Urinary bladder (tissue), 4 donors: ENCODE measurements around the gene ASAP2. TPM values are rescaled to one million over a fixed set of nuclear protein-coding genes. Genes with fewer than 3 reads are reported as not detected.

Source experiments
- DNase-seq: peaks from one replicate; pipeline ENCODE4 v3.0.0-alpha.2; 2015; ENCODE audit errors: extremely low spot score
- H3K27ac ChIP-seq: one replicate; pipeline ENCODE4 v1.5.1; 2013; ENCODE audit warnings: low read depth, mild to moderate bottlenecking, moderate library complexity
- H3K36me3 ChIP-seq: one replicate; pipeline ENCODE4 v1.6.1; 2013; ENCODE audit warnings: mild to moderate bottlenecking, moderate library complexity; ENCODE audit not compliant: insufficient read depth
- H3K4me1 ChIP-seq: one replicate; pipeline ENCODE4 v1.6.1; 2013; ENCODE audit warnings: mild to moderate bottlenecking, moderate library complexity; ENCODE audit not compliant: insufficient read depth
- H3K4me3 ChIP-seq: one replicate; pipeline ENCODE4 v1.5.1; 2013; ENCODE audit warnings: low read depth, low read length
- WGBS: extraction: QIAGEN DNeasy Blood & Tissue Kit; methylation state at CpG from one replicate; pipeline ENCODE4 v1.1.7; 2013; 5-methylcytosine and 5-hydroxymethylcytosine counted together
- polyA plus RNA-seq: library from polyadenylated mRNA; stranded (reverse); fragments of 200-250 nt; gene quantifications from one replicate; pipeline ENCODE4 v1.2.3, GENCODE V29; 2013
- total RNA-seq: library from RNA; depleted of rRNA; stranded (reverse); fragments of >200 nt; gene quantifications from one replicate; pipeline ENCODE4 v1.2.3, GENCODE V29; 2014
- donor health status: healthy with polysubstance abuse.
- donor health status: healthy.

The ASAP2 gene
- total and polyA plus RNA-seq, 2 donors = 10.2 to 34.8 TPM

GRCh38 chr2:9170458-9171130 is 36.0 kb upstream of the ASAP2 start:
- Histone ChIP-seq H3K4me3 (no peak overlapping the region), H3K4me1 (no peaks in the 10 kb centered on the region), H3K36me3 (no peaks in the 10 kb centered on the region), H3K27ac (no peak overlapping the region)
- peak; percentile 70 for DNase-seq
- 77% methylated on average over 8 of the region's 8 CpGs for WGBS

GRCh38 chr2:9174771-9175437 is 31.7 kb upstream of the ASAP2 start:
- H3K4me1 ChIP-seq = peaks cover 2% of the 10 kb centered on the region
- H3K27ac ChIP-seq = no peak overlapping the region
- no peaks in the 10 kb centered on the region for H3K36me3 ChIP-seq
- no peak for DNase-seq
- 62% methylated on average over 10 of the region's 10 CpGs for WGBS
- H3K4me3 ChIP-seq = no peak overlapping the region

- Histone ChIP-seq H3K36me3 (no peaks in the 10 kb centered on the region), H3K27ac (peak overlapping the region; percentile 72), H3K4me3 (no peak overlapping the region), H3K4me1 (peaks cover 2% of the 10 kb centered on the region)
- DNase-seq = no peak
- 54% methylated on average over 2 of the region's 2 CpGs for WGBS
Observed at GRCh38 chr2:9178110-9178903, 28.3 kb upstream of the ASAP2 start.

GRCh38 chr2:9178904-9179571 is 27.6 kb upstream of the ASAP2 start:
- WGBS = 46% methylated on average over 13 of the region's 13 CpGs
- no peaks in the 10 kb centered on the region for H3K36me3 ChIP-seq
- DNase-seq = no peak
- peaks cover 2% of the 10 kb centered on the region for H3K4me1 ChIP-seq
- H3K4me3 ChIP-seq = no peak overlapping the region
- H3K27ac ChIP-seq = peak overlapping the region; percentile 76

- H3K4me3 ChIP-seq = no peak overlapping the region
- H3K36me3 ChIP-seq = no peaks in the 10 kb centered on the region
- peaks cover 2% of the 10 kb centered on the region for H3K4me1 ChIP-seq
- peak overlapping the region; percentile 76 for H3K27ac ChIP-seq
- DNase-seq = no peak
- WGBS = 68% methylated on average over 9 of the region's 9 CpGs
Observed at GRCh38 chr2:9179572-9180201, 26.9 kb upstream of the ASAP2 start.

- 94% methylated on average over 9 of the region's 9 CpGs for WGBS
- no peaks in the 10 kb centered on the region for H3K4me1 ChIP-seq
- no peak overlapping the region for H3K27ac ChIP-seq
- no peaks in the 10 kb centered on the region for H3K36me3 ChIP-seq
- no peak overlapping the region for H3K4me3 ChIP-seq
- no peak for DNase-seq
Observed at GRCh38 chr2:9184361-9184760, 22.3 kb upstream of the ASAP2 start.

- Histone ChIP-seq H3K4me3 (no peak overlapping the region), H3K27ac (no peak overlapping the region), H3K36me3 (no peaks in the 10 kb centered on the region), H3K4me1 (no peaks in the 10 kb centered on the region)
- WGBS = 43% methylated on average over 2 of the region's 2 CpGs
- no peak for DNase-seq
Observed at GRCh38 chr2:9187620-9188214, 18.9 kb upstream of the ASAP2 start.

- 83% methylated on average over 6 of the region's 6 CpGs for WGBS
- Histone ChIP-seq H3K4me1 (no peaks in the 10 kb centered on the region), H3K27ac (no peak overlapping the region), H3K4me3 (no peak overlapping the region), H3K36me3 (no peaks in the 10 kb centered on the region)
- no peak for DNase-seq
Observed at GRCh38 chr2:9188823-9189222, 17.8 kb upstream of the ASAP2 start.

- DNase-seq = no peak
- H3K4me1 ChIP-seq = no peaks in the 10 kb centered on the region
- no peak overlapping the region for H3K27ac ChIP-seq
Observed at GRCh38 chr2:9189901-9190300, 16.7 kb upstream of the ASAP2 start.

GRCh38 chr2:9191041-9191481 is 15.6 kb upstream of the ASAP2 start:
- Histone ChIP-seq H3K36me3 (no peaks in the 10 kb centered on the region), H3K27ac (peak overlapping the region; percentile 25), H3K4me1 (no peaks in the 10 kb centered on the region), H3K4me3 (no peak overlapping the region)
- DNase-seq = no peak
- 20% methylated on average over 9 of the region's 9 CpGs for WGBS

More at GRCh38 chr2:9189901-9190300, 16.7 kb upstream of the ASAP2 start:
- Histone ChIP-seq H3K36me3 (no peaks in the 10 kb centered on the region), H3K4me3 (no peak overlapping the region)
- 75% methylated on average over 3 of the region's 3 CpGs for WGBS

GRCh38 chr2:9192712-9193111 is 13.9 kb upstream of the ASAP2 start:
- no peak for DNase-seq
- Histone ChIP-seq H3K36me3 (no peaks in the 10 kb centered on the region), H3K4me3 (no peak overlapping the region), H3K27ac (no peak overlapping the region), H3K4me1 (no peaks in the 10 kb centered on the region)
- 95% methylated on average over 3 of the region's 3 CpGs for WGBS

- DNase-seq = no peak
- Histone ChIP-seq H3K36me3 (no peaks in the 10 kb centered on the region), H3K4me1 (no peaks in the 10 kb centered on the region), H3K4me3 (no peak overlapping the region), H3K27ac (no peak overlapping the region)
Observed at GRCh38 chr2:9194352-9194751, 12.3 kb upstream of the ASAP2 start.

- Histone ChIP-seq H3K4me1 (no peaks in the 10 kb centered on the region), H3K4me3 (no peak overlapping the region), H3K27ac (no peak overlapping the region), H3K36me3 (no peaks in the 10 kb centered on the region)
- 79% methylated on average over 3 of the region's 3 CpGs for WGBS
- no peak for DNase-seq
Observed at GRCh38 chr2:9196637-9197036, 10.0 kb upstream of the ASAP2 start.
